Stomach (tissue), 4 donors: ENCODE measurements around the gene TIMM10B.

Experiments
- CTCF ChIP-seq, 7 experiments: fragments of 450-650 bp in 4 of 7; fragments of 200-600 bp in 3 of 7; sonication (generic) in 3 of 7; IDR thresholded peaks; one replicate each; pipeline ENCODE4 v1.5.1; 2016 to 2019; ENCODE audit warnings: antibody characterized with exemption in 7 of 7, control low read depth in 2 of 7, mild to moderate bottlenecking in 1 of 7
- EP300 ChIP-seq: sonication (generic); formaldehyde crosslinking; IDR thresholded peaks from one replicate; pipeline ENCODE4 v1.6.1; 2017; ENCODE audit warnings: antibody characterized with exemption
- POLR2A ChIP-seq, 4 donors: fragments of 450-650 bp; IDR thresholded peaks; one replicate each; pipeline ENCODE4 v1.6.1; 2016; ENCODE audit warnings: antibody characterized with exemption in 4 of 4, control low read depth in 2 of 4, mild to moderate bottlenecking in 1 of 4, moderate library complexity in 1 of 4

- TF ChIP-seq CTCF (IDR thresholded peaks at IDR 0.05): no peak
- no peak for TF ChIP-seq POLR2A (IDR thresholded peaks at IDR 0.05)
- no peak for TF ChIP-seq EP300
Observed at GRCh38 chr11:6486256-6486655, 5.0 kb downstream of the TIMM10B start.
